Adrenal gland (tissue), 5 donors: ENCODE measurements around the gene SSBP2.

ENCODE experiments used
- POLR2A ChIP-seq, 2 donors: fragments of 450-650 bp; IDR thresholded peaks; one replicate each; pipeline ENCODE4 v1.6.1; 2017; ENCODE audit warnings: antibody characterized with exemption in 2 of 2, mild to moderate bottlenecking in 2 of 2, moderate library complexity in 1 of 2
- TF ChIP-seq, protein P1 (sequence below), 6 experiments: fragments of 450-650 bp in 4 of 6; fragments of 200-600 bp in 2 of 6; sonication (generic) in 1 of 6; IDR thresholded peaks; 1 replicate in 5 of 6; 2 replicates in 1 of 6; pipeline versions ENCODE4 v1.5.1 to v1.8.0; 2016 to 2021; ENCODE audit warnings: antibody characterized with exemption in 6 of 6, mild to moderate bottlenecking in 2 of 6, moderate library complexity in 1 of 6
- donor health status: DM: no; HTN: no; CAD: no.

DNA sequence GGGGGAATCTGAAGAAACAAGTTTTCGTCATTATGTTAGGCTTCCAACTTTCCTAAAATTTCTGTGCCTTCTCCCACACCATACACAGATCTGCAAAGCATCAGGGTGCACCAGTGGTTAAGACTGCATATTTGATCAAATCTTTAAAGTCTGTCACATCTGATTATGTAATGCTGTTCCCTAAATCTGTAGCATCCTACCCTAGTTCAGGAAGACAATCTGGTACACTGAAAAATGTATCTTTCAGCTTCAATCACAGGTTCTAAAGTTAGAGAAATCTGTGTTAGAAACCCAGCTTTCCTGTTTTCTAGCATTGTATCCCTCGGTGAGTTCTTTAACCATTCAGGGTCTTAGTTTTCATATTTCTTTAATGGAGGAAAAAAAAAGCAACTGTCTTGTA, 3.9 kb downstream of the SSBP2 start:
- TF ChIP-seq, protein P1, sequence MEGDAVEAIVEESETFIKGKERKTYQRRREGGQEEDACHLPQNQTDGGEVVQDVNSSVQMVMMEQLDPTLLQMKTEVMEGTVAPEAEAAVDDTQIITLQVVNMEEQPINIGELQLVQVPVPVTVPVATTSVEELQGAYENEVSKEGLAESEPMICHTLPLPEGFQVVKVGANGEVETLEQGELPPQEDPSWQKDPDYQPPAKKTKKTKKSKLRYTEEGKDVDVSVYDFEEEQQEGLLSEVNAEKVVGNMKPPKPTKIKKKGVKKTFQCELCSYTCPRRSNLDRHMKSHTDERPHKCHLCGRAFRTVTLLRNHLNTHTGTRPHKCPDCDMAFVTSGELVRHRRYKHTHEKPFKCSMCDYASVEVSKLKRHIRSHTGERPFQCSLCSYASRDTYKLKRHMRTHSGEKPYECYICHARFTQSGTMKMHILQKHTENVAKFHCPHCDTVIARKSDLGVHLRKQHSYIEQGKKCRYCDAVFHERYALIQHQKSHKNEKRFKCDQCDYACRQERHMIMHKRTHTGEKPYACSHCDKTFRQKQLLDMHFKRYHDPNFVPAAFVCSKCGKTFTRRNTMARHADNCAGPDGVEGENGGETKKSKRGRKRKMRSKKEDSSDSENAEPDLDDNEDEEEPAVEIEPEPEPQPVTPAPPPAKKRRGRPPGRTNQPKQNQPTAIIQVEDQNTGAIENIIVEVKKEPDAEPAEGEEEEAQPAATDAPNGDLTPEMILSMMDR (IDR thresholded peaks at IDR 0.05): no peak
- TF ChIP-seq POLR2A (IDR thresholded peaks at IDR 0.05): no peak
